HCT116 (cell line): ENCODE measurements around the gene THEM4. TPM values are rescaled to one million over a fixed set of nuclear protein-coding genes. Genes with fewer than 3 reads are reported as not detected.

Experiments used
- ATAC-seq: fragments of 200-7000 bp; cut with Tn5 transposase; 2 replicates; pipeline ENCODE4 v1.9.1; 2020; ENCODE audit warnings: mild to moderate bottlenecking, moderate library complexity
- BruUV-seq: library from RNA; stranded (reverse); fragments of 400-500 nt; replicated peaks from 2 replicates; lab custom pipeline; 2021; lab: Mats Ljungman, UMichigan
- CTCF ChIA-PET: fragments of 300-600 bp; sonication (Branson Sonifier 250); formaldehyde crosslinking; loops from one replicate; lab custom pipeline; 2021; ENCODE audit warnings: antibody characterized with exemption; lab: Charles Lee
- POLR2A ChIA-PET: fragments of 300-600, 350-600 bp; sonication (Branson Sonifier 250); formaldehyde crosslinking; loops from one replicate; lab custom pipeline; 2021; ENCODE audit warnings: antibody characterized with exemption; lab: Charles Lee
- RAD21 ChIA-PET, 2 experiments: fragments of 300-600 bp; sonication (Branson Sonifier 250); formaldehyde crosslinking; loops; one replicate each; lab custom pipeline; 2023; ENCODE audit warnings: low total read pairs in 2 of 2; ENCODE audit not compliant: uncharacterized antibody in 2 of 2, unreplicated experiment in 2 of 2, low non-redundant PET in 1 of 2; lab: Charles Lee
- DNase-seq: peaks from one replicate; pipeline ENCODE4 v3.0.0-alpha.2; 2010; ENCODE audit warnings: low read depth, low spot score
- H2AFZ ChIP-seq: fragments of 200-600 bp; shearing (Covaris generic), sonication (generic); 2 replicates; pipeline ENCODE4 v1.6.1; 2017; ENCODE audit warnings: low read depth, mixed run types, mixed read lengths, antibody characterized with exemption, low read length; ENCODE audit not compliant: poor library complexity, severe bottlenecking
- H3K27ac ChIP-seq: 2 replicates; pipeline ENCODE4 v1.5.1; 2012; ENCODE audit warnings: low read depth, low read length
- H3K27me3 ChIP-seq: fragments of 200-600 bp; sonication (generic); 2 replicates; pipeline ENCODE4 v1.6.1; 2016; ENCODE audit warnings: mixed run types, low read length, mixed read lengths; ENCODE audit not compliant: insufficient read depth
- H3K36me3 ChIP-seq, 2 experiments: fragments of 200-500 bp in 1 of 2; fragments of 200-600 bp in 1 of 2; sonication (Bioruptor generic) in 1 of 2; sonication (generic) in 1 of 2; 2 replicates each; pipeline versions ENCODE4 v1.5.1 to v1.6.1; 2014 to 2016; ENCODE audit warnings: low read length in 2 of 2, inconsistent platforms in 1 of 2, mixed read lengths in 1 of 2, mixed run types in 1 of 2; ENCODE audit not compliant: insufficient read depth in 2 of 2, control insufficient read depth in 1 of 2
- H3K4me1 ChIP-seq, 2 experiments: fragments of 200-600 bp in 1 of 2; sonication (generic) in 1 of 2; 2 replicates each; pipeline versions ENCODE4 v1.5.1 to v1.6.1; 2012 to 2017; ENCODE audit warnings: low read length in 2 of 2, inconsistent platforms in 1 of 2, mild to moderate bottlenecking in 1 of 2, mixed read lengths in 1 of 2, mixed run types in 1 of 2, moderate library complexity in 1 of 2; ENCODE audit not compliant: insufficient read depth in 2 of 2, control insufficient read depth in 1 of 2
- H3K4me2 ChIP-seq: fragments of 200-600 bp; sonication (generic); 2 replicates; pipeline ENCODE4 v1.6.1; 2017; ENCODE audit warnings: mixed run types, low read length, mixed read lengths
- H3K4me3 ChIP-seq, 2 experiments: fragments of 200-600 bp in 1 of 2; sonication (generic) in 1 of 2; replicated peaks in 1 of 2; 2 replicates each; pipeline ENCODE4 v1.5.1; 2011 to 2016; ENCODE audit warnings: low read length in 2 of 2, control low read depth in 1 of 2, low read depth in 1 of 2, mild to moderate bottlenecking in 1 of 2, mixed read lengths in 1 of 2, mixed run types in 1 of 2
- H3K79me2 ChIP-seq: fragments of 200-600 bp; sonication (generic); 2 replicates; pipeline ENCODE4 v1.6.1; 2017; ENCODE audit warnings: mild to moderate bottlenecking, mixed run types, low read length, moderate library complexity, mixed read lengths; ENCODE audit not compliant: insufficient read depth
- H3K9ac ChIP-seq: fragments of 200-600 bp; sonication (generic); 2 replicates; pipeline ENCODE4 v1.6.1; 2016; ENCODE audit warnings: low read length, mixed read lengths
- H3K9me2 ChIP-seq: fragments of 200-600 bp; sonication (generic), shearing (Covaris generic); 2 replicates; pipeline ENCODE4 v1.6.1; 2017; ENCODE audit warnings: mixed run types, mild to moderate bottlenecking, moderate library complexity; ENCODE audit not compliant: insufficient read depth
- H3K9me3 ChIP-seq, 2 experiments: fragments of 200-500 bp in 1 of 2; fragments of 200-600 bp in 1 of 2; sonication (Bioruptor generic) in 1 of 2; sonication (generic) in 1 of 2; 2 replicates each; pipeline ENCODE4 v1.6.1; 2014 to 2017; ENCODE audit warnings: low read length in 2 of 2, mixed read lengths in 2 of 2, inconsistent platforms in 1 of 2, low read depth in 1 of 2, mild to moderate bottlenecking in 1 of 2, mixed run types in 1 of 2, moderate library complexity in 1 of 2; ENCODE audit not compliant: control insufficient read depth in 1 of 2, insufficient read depth in 1 of 2
- H4K20me1 ChIP-seq: fragments of 200-600 bp; sonication (generic), shearing (Covaris generic); 2 replicates; pipeline ENCODE4 v1.6.1; 2017; ENCODE audit warnings: mixed run types, mild to moderate bottlenecking, moderate library complexity; ENCODE audit not compliant: insufficient read depth
- CBX3 ChIP-seq: IDR thresholded peaks from 2 replicates; pipeline ENCODE4 v1.6.1; 2012; ENCODE audit warnings: low read depth
- CEBPB ChIP-seq: IDR thresholded peaks from 2 replicates; pipeline ENCODE4 v1.6.1; 2012; ENCODE audit warnings: low read depth
- CTCF ChIP-seq, 3 experiments: fragments of 200-600 bp in 1 of 3; sonication (generic) in 1 of 3; IDR thresholded peaks in 2 of 3; conservative IDR thresholded peaks in 1 of 3; 2 replicates each; pipeline ENCODE4 v1.5.1; 2012 to 2017; ENCODE audit warnings: low read depth in 2 of 3, low read length in 2 of 3, antibody characterized with exemption in 1 of 3, borderline replicate concordance in 1 of 3, control low read depth in 1 of 3, mild to moderate bottlenecking in 1 of 3, mixed read lengths in 1 of 3, mixed run types in 1 of 3, moderate library complexity in 1 of 3; ENCODE audit not compliant: insufficient read depth in 1 of 3
- EGR1 ChIP-seq: IDR thresholded peaks from 2 replicates; pipeline ENCODE4 v1.6.1; 2012; ENCODE audit warnings: low read depth
- ELF1 ChIP-seq: IDR thresholded peaks from 2 replicates; pipeline ENCODE4 v1.6.1; 2012; ENCODE audit warnings: low read depth, borderline replicate concordance
- EZH2phosphoT487 ChIP-seq: fragments of 200-600 bp; IDR thresholded peaks from 2 replicates; pipeline ENCODE4 v1.6.1; 2018; ENCODE audit warnings: antibody characterized with exemption, borderline replicate concordance
- FOSL1 ChIP-seq: IDR thresholded peaks from 2 replicates; pipeline ENCODE4 v1.6.1; 2012; ENCODE audit warnings: low read depth
- JUND ChIP-seq: IDR thresholded peaks from 2 replicates; pipeline ENCODE4 v1.6.1; 2012
- RAD21 ChIP-seq: IDR thresholded peaks from 2 replicates; pipeline ENCODE4 v1.6.1; 2012; ENCODE audit warnings: low read depth, mild to moderate bottlenecking
- REST ChIP-seq: IDR thresholded peaks from 2 replicates; pipeline ENCODE4 v1.6.1; 2012; ENCODE audit warnings: low read depth
- SIN3A ChIP-seq: IDR thresholded peaks from 2 replicates; pipeline ENCODE4 v1.6.1; 2012; ENCODE audit warnings: low read depth
- SRF ChIP-seq: IDR thresholded peaks from 2 replicates; pipeline ENCODE4 v1.6.1; 2012; ENCODE audit warnings: low read depth
- TCF7L2 ChIP-seq: IDR thresholded peaks from 2 replicates; pipeline ENCODE4 v1.7.0; 2011; ENCODE audit warnings: borderline replicate concordance, inconsistent platforms; ENCODE audit not compliant: insufficient read depth, insufficient read length; ENCODE audit errors: extremely low read depth
- YY1 ChIP-seq: IDR thresholded peaks from 2 replicates; pipeline ENCODE4 v1.6.1; 2011; ENCODE audit warnings: low read length, low read depth, moderate library complexity, mild to moderate bottlenecking; ENCODE audit not compliant: insufficient replicate concordance; ENCODE audit errors: extremely low read depth
- ZBTB33 ChIP-seq: IDR thresholded peaks from 2 replicates; pipeline ENCODE4 v1.6.1; 2011; ENCODE audit warnings: mild to moderate bottlenecking, low read length, moderate library complexity; ENCODE audit not compliant: insufficient replicate concordance; ENCODE audit errors: extremely low read depth
- ZFX ChIP-seq: fragments of 450-650 bp; IDR thresholded peaks from 2 replicates; pipeline ENCODE4 v1.6.1; 2017
- ZNF274 ChIP-seq: fragments of 200-500 bp; sonication (Bioruptor generic); IDR thresholded peaks from 2 replicates; pipeline ENCODE4 v1.6.1; 2014; ENCODE audit warnings: mild to moderate bottlenecking, low read depth, low read length, inconsistent platforms
- intact Hi-C: fragments of 100-400 bp; cut with micrococcal nuclease; formaldehyde crosslinking; loops from 2 replicates; pipeline ENCODE4 v1.10.0; 2022
- total RNA-seq: library from RNA; stranded (reverse); gene quantifications from one replicate; pipeline ENCODE4 v1.2.1, GENCODE V29; 2021; ENCODE audit not compliant: unreplicated experiment

The THEM4 gene
- total RNA-seq, 1 experiment from 2014 or later, result 17.0 TPM

- Histone ChIP-seq H2AFZ (no peak overlapping the region), H3K79me2 (peaks cover 35% of the 10 kb centered on the region), H3K27ac (no peak overlapping the region), H3K36me3 (peaks cover 0 to 6% of the 10 kb centered on the region in 2 experiments; a peak in 1 of 4 replicates), H3K4me2 (0 out of 2 replicates have a peak overlapping the region, but pooled peaks have one; percentile 33), H4K20me1 (no peaks in the 10 kb centered on the region), H3K4me3 (no peak overlapping the region), H3K9me3 (peaks cover 0 to 5% of the 10 kb centered on the region in 2 experiments; a peak in 1 of 4 replicates), H3K9ac (no peak overlapping the region), H3K27me3 (no peaks in the 10 kb centered on the region), H3K4me1 (peaks cover 3 to 13% of the 10 kb centered on the region in 2 experiments; a peak in 3 of 4 replicates), H3K9me2 (no peaks in the 10 kb centered on the region)
- CTCF ChIA-PET, result interaction anchor here (1.7 kb wide), 1 partner anchor 104 kb away, joined by 10 read pairs; no protein-coding TSS in a partner anchor
- intact Hi-C loops, result no loop called here
- no TSS peak for BruUV-seq
- RAD21 ChIA-PET, result no interaction called here
- ATAC-seq (no peak), DNase-seq (no peak)
- TF ChIP-seq ZNF274 (no peak), CEBPB (no peak), SIN3A (no peak), REST (no peak), CBX3 (no peak), FOSL1 (no peak), TCF7L2 (no peak), EZH2phosphoT487 (no peak), YY1 (no peak), JUND (no peak), RAD21 (no peak), ZFX (no peak), ELF1 (no peak), ZBTB33 (no peak), EGR1 (no peak), SRF (no peak), CTCF (IDR thresholded peaks at IDR 0.05 in 2 of 3, conservative IDR thresholded peaks at IDR 0.05 in 1 of 3; ENCODE audit: borderline replicate concordance in 1 of 3, insufficient read depth in 1 of 3, low read depth in 2 of 3, low read length in 2 of 3) (no peak)
- POLR2A ChIA-PET, result interaction anchor here (1.0 kb wide), 1 partner anchor 11 kb away, joined by 3 read pairs; the partner anchor contains the start of gene THEM4
These were observed 11.3 kb downstream of the THEM4 start for GRCh38 chr1:151897991-151898431.
